Placental epithelial cell (primary cell): ENCODE results near the gene MRPS17. TPM values are rescaled to one million over a fixed set of nuclear protein-coding genes. Genes with fewer than 3 reads are reported as not detected.

ENCODE experiments used
- total RNA-seq: library from RNA; depleted of rRNA; stranded (reverse); fragments of >200 nt; gene quantifications from 2 replicates; pipeline ENCODE4 v1.2.3, GENCODE V29; 2012

MRPS17 gene
- 10.2 and 12.5 TPM in 2 replicates for total RNA-seq

DNA sequence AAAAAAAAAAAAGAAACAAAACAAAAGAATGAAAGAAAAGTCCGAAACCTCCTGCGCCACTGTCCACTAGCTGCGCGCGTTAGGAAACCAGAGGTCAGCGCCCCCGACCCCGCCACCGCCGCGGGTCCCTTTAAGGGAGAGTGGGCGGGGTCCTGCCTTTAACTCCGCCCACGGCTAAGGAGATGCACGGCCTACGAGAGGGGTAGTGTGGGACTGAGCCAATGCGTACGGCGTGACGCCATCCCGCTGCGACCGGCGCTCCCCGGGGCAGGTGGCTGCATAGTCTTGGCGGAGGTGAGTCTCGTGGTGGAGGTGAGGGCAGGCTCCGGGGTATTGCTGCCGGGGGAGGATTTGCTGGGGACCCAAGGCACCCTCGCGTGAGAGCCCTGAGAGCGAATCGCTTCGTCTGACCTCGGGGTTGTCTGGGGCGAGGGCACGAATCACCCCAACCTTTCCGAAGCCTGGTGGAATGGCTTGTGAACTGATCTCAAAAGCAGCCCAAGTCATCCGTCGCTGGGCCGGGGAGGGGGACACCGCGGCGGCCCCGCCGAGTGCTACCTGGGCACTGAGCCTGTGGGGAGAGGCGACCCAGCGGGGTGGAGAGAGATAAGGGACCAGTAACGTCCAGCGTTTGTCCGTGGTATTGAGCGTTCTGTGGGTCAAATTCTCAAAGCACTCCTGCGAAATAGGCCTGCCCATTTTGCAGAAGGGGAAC lies at the start of gene MRPS17:
TSS of gene MRPS17 (plus strand) at position 241 of the 715 bp plus-strand sequence. CDS start 1,319 bp downstream, outside the sequence.

GRCh38 chr7:55964261-55965099 lies 12.8 kb downstream of the MRPS17 start, which contains the start of gene NIPSNAP2:
Gene NIPSNAP2, plus strand, starts transcription at chr7:55964585. Its CDS starts 25 bp downstream, at chr7:55964610.

Other genes with a start within 250 kb of the MRPS17 start
- gene SEPTIN14, start 89.1 kb upstream of the MRPS17 start, total RNA-seq, result not detected in 2 replicates
- gene ZNF713, start 64.4 kb upstream of the MRPS17 start, total RNA-seq, result 2.4 and 5.9 TPM in 2 replicates
- gene NIPSNAP2, start 12.7 kb downstream of the MRPS17 start, total RNA-seq, result 31.8 and 36.9 TPM in 2 replicates
- 23.6 and 44.6 TPM in 2 replicates for gene PSPH, start 99.6 kb downstream of the MRPS17 start, total RNA-seq
- 104 and 108 TPM in 2 replicates for gene CCT6A, start 99.9 kb downstream of the MRPS17 start, total RNA-seq
- 155 and 193 TPM in 2 replicates for gene SUMF2, start 112.4 kb downstream of the MRPS17 start, total RNA-seq
- 1.2 TPM in 1 of 2 replicates, not detected in the other for gene PHKG1, start 141.1 kb downstream of the MRPS17 start, total RNA-seq
- 188 and 425 TPM in 2 replicates for gene CHCHD2, start 154.6 kb downstream of the MRPS17 start, total RNA-seq
- gene NUPR2, start 164.5 kb downstream of the MRPS17 start, total RNA-seq, result not detected in 2 replicates